ENCODE data around the gene TUBGCP3. TPM values are rescaled to one million over a fixed set of nuclear protein-coding genes. Genes with fewer than 3 reads are reported as not detected.
"Not testable (repeated sequence)": the region's sequence is repeated elsewhere in the genome, so short reads cannot be mapped to it uniquely, and the experiment has no call there.

TUBGCP3 gene
- total RNA-seq, 2 donors from 2014 or later = 27.3 to 67.2 TPM

DNA sequence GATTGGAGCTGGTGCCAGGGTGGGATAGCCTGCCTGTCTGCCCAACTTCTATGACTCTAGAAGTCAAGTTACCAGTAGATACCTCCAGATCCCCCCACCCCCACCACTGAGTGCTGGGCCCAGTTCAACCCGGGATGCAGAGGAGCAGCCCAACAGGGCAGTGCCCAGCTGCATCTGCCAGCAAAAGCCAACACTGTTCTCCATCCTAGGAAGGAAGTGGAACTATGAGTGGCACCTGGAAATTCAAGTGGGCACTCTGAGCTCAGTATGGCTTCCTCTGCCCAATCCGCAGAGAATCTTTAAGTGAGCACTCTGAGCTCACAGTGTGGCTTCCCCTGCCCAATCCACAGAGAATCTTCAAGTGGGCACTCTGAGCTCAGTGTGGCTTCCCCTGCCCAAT is 14.2 kb downstream of the TUBGCP3 start:
- Mint-ChIP-seq H3K9me3 (peaks cover 0 to 2% of the 10 kb centered on the region in 2 donors), H3K36me3 (peaks cover 3 to 22% of the 10 kb centered on the region in 2 donors), H3K27ac (peak overlapping the region in 1 of 2 donors; percentile 77)
- ATAC-seq (no peak), DNase-seq (ENCODE audit: low spot score in 2 of 2) (no peak)

GRCh38 chr13:112572366-112572765 is 15.6 kb downstream of the TUBGCP3 start:
- Mint-ChIP-seq H3K36me3 (peaks cover 0 to 18% of the 10 kb centered on the region in 2 donors), H3K27ac (peak overlapping the region in 1 of 2 donors; percentile 3), H3K9me3 (no peaks in the 10 kb centered on the region)
- DNase-seq (ENCODE audit: low spot score in 2 of 2) (no peak), ATAC-seq (no peak)

DNA sequence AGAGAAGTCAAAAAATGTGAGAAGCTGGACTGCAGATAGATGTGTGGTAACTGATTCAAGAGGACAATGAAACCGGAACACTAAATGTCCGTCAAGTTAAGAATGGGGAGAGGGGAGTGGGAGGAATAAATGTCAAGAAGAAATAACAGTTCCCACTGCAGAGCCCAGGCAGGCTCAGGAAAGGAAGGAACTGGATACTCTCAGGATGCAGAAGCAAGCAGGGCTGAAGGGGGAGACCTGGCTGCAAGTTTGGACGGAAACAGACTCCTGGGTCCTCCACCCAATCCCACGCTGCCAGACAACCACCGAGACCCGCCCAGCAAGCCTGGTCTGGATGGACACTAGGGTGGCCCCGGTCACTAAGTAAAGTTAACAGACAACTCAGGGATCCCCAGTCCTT is 18.1 kb downstream of the TUBGCP3 start:
- ATAC-seq = no peak
- no peak for DNase-seq (ENCODE audit: low spot score in 2 of 2)
- peaks cover 0 to 4% of the 10 kb centered on the region in 2 donors for H3K36me3 Mint-ChIP-seq
- H3K9me3 Mint-ChIP-seq = no peaks in the 10 kb centered on the region
- no peak overlapping the region for H3K27ac Mint-ChIP-seq

- Mint-ChIP-seq H3K9me3 (no peaks in the 10 kb centered on the region), H3K36me3 (peaks cover 0 to 12% of the 10 kb centered on the region in 2 donors), H3K27ac (no peak overlapping the region)
- ATAC-seq (no peak), DNase-seq (ENCODE audit: low spot score in 2 of 2) (no peak)
These were observed 20.6 kb downstream of the TUBGCP3 start for GRCh38 chr13:112567161-112567862.

DNA sequence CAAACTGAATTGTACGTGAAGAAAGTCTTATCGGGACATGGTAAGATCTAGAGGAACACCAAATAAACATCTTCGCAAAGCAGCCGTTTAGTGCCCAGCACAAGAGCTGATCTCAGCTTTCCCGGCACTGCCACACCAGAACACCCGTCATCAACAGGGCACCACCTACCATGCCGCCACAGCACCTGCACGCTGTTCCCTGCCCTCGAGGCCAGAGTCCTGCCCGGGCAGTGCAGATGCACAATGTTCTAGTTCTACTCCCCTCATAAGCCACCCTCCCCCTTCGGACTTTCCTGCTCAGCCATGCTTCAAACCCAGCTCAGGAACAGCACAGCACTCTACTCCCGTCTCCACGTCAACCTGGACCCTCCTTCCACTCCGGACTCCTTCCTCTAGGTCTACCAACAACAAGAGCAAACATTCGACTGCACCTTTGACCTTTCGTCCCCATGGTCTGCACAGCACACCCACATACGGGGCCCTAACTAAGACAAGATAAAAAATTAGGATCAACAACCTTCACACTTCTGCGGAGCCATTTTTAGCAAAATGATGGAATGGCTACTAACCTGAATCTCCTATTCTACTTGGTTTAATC is 25.1 kb downstream of the TUBGCP3 start:
- H3K36me3 Mint-ChIP-seq = peaks cover 0 to 8% of the 10 kb centered on the region in 2 donors
- DNase-seq (ENCODE audit: low spot score in 2 of 2) (no peak), ATAC-seq (no peak)
- no peaks in the 10 kb centered on the region for H3K9me3 Mint-ChIP-seq
- peak overlapping the region in 1 of 2 donors; percentile 23 for H3K27ac Mint-ChIP-seq

DNA sequence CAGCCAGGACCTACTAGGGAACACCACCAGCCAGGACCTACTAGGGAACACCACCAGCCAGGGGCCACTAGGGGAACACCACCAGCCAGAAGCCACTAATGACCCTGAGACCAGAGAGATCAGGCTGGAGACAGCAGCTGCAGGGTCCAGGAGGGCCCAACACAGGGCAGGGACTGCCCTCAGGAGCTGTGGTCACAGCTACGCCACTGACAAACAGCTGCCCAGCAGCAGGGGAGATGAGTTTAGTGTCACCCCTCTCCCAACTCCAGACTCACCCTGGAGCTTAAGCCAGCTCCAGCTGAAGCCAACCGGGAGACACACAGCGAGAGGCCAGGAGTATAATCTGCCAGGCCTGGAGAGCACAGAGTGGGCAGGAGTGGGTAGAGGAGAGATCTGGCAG is 25.7 kb downstream of the TUBGCP3 start:
- no peaks in the 10 kb centered on the region for H3K9me3 Mint-ChIP-seq
- DNase-seq (ENCODE audit: low spot score in 2 of 2) = no peak
- ATAC-seq = no peak
- peaks cover 0 to 8% of the 10 kb centered on the region in 2 donors for H3K36me3 Mint-ChIP-seq
- peak overlapping the region in 1 of 2 donors; percentile 4 for H3K27ac Mint-ChIP-seq

- peak overlapping the region; percentile 10 to 52 for H3K27ac Mint-ChIP-seq
These were observed 26.5 kb downstream of the TUBGCP3 start for GRCh38 chr13:112561478-112561877.

GRCh38 chr13:112558696-112559418 is 29.1 kb downstream of the TUBGCP3 start:
- ATAC-seq (no peak), DNase-seq (ENCODE audit: low spot score in 2 of 2) (no peak)
- peak overlapping the region in 1 of 2 donors; percentile 51 for H3K27ac Mint-ChIP-seq
- H3K9me3 Mint-ChIP-seq = no peaks in the 10 kb centered on the region
- peaks cover 1 to 13% of the 10 kb centered on the region in 2 donors for H3K36me3 Mint-ChIP-seq

More at GRCh38 chr13:112561478-112561877, 26.5 kb downstream of the TUBGCP3 start:
- H3K36me3 Mint-ChIP-seq = peaks cover 0 to 8% of the 10 kb centered on the region in 2 donors
- H3K9me3 Mint-ChIP-seq = no peaks in the 10 kb centered on the region
- DNase-seq (ENCODE audit: low spot score in 2 of 2) (no peak), ATAC-seq (no peak)

DNA sequence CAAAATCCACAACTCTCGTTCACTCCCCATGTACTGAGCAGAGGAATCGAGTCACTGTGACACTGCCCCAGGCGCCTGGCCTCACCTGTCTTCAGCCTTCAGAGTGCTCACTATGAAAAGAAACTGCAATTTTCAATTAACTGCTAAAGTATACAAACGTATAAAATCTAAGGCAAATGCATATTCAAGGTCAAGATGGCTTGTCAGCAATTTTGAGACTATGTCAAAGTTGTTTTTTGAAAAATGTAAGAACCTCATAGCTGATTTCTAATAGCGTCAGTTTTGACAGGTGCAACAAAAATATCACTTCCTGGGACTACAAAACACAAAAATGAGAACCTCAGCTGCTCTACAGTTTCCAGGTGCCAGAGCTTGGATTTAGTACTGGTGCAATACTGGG is 31.4 kb downstream of the TUBGCP3 start:
- Mint-ChIP-seq H3K27ac (no peak overlapping the region), H3K9me3 (no peaks in the 10 kb centered on the region), H3K36me3 (peaks cover 10 to 17% of the 10 kb centered on the region in 2 donors)
- ATAC-seq (no peak), DNase-seq (ENCODE audit: low spot score in 2 of 2) (no peak)

DNA sequence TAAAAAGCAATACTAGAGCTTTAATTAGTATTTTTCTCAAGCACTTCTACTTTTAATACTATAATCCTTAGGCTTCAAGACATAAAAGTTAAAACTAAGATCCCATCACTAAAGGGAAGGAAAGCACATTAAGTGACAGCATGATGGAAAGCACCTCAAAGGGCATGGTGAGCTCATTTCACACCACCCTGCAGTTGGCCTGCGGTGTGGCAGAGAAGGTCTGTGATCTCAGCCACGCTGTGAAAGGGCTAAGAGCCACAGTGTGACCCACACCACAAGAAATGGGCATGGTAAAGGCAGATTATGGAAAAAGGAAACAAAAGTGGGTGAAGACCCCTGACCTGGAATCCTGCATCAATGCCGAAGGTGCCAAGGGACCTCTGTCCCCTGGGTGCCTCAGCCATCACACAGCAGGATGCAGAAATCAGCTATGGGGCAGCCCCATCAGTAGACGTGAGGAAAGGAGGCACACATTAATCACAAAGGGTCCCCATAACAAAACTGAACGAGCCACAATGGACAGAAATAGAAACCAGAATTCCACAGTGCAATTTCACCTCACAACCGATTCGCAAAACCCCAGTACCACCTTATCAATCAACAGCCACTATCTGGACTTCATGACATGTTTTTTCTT is 33.6 kb downstream of the TUBGCP3 start:
- H3K36me3 Mint-ChIP-seq = peaks cover 22 to 29% of the 10 kb centered on the region in 2 donors
- ATAC-seq (no peak), DNase-seq (ENCODE audit: low spot score in 2 of 2) (no peak)
- H3K27ac Mint-ChIP-seq = no peak overlapping the region
- no peaks in the 10 kb centered on the region for H3K9me3 Mint-ChIP-seq

DNA sequence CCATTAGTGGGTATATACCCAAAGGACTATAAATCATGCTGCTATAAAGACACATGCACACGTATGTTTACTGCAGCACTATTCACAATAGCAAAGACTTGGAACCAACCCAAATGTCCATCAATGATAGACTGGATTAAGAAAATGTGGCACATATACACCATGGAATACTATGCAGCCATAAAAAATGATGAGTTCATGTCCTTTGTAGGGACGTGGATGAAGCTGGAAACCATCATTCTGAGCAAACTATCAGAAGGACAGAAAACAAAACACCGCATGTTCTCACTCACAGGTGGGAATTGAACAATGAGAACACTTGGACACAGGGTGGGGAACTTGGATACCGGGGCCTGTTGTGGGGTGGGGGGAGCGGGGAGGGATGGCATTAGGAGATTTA is 39.0 kb downstream of the TUBGCP3 start:
- H3K9me3 Mint-ChIP-seq; H3K27ac Mint-ChIP-seq; DNase-seq (ENCODE audit: low spot score in 2 of 2); ATAC-seq: not testable (repeated sequence)
- H3K36me3 Mint-ChIP-seq = peaks cover 36 to 42% of the 10 kb centered on the region in 2 donors

DNA sequence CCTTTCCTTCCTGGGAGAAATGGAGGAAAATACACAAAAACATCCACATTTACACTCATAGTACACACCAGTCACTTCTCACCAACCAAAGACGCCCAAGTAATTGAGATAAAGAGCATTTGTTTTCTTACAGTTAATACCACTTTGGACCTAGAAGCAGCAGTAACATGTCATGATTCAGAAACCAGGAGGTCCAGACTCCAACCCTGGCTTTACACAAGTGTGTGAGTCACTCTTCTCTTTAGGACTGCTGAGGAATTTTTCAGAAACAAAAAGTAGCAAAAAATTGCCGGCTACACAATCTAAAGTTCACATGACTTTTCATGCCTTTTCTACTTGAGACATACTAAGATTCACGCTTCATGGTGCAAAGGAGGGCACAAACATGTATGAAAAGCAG is 42.1 kb downstream of the TUBGCP3 start:
- peaks cover 20 to 31% of the 10 kb centered on the region in 2 donors for H3K36me3 Mint-ChIP-seq
- no peaks in the 10 kb centered on the region for H3K9me3 Mint-ChIP-seq
- H3K27ac Mint-ChIP-seq = peak overlapping the region in 1 of 2 donors; percentile 2
- DNase-seq (ENCODE audit: low spot score in 2 of 2) (no peak), ATAC-seq (no peak)

DNA sequence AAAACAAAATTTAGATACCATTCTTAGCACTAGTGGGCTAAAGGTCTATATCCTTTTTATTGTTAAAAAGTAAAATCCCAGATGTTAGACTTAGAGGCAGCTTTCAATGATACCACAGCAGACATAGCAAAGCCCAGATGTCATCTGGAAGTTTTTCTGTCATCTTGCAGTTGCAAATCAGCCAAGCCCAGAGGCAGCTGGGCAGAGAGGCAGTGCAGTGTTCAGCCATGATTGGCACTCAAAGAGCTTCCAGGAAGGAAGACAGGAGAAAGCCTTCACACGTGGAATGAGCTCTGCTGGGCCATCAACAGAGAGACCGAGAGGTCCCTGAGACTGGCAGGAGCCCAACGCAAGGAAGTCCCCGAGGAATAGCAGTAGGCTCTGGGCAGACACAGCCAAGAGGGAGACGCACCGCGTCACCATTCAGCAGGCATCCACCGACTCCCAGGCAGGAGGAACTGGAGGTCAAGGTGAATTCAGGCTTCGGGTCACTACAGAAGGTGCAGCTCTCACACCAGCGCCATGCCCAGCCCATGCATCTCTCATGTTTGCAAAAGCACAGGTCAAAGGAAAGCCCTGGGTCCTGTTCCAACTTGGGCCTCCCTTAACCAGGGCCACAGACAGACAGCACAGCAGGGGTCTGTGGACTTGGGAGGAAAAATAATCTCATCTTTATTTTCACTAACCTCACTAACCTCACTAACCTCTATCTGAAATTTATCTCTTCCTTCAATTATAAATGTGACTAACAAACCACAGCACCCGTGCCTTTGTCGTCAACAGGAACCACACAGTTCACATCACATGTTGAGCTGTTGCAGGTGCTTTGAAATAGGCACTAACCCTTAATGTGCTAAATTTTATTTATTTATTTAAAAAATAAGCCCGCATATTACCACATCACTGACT is 54.9 kb downstream of the TUBGCP3 start:
- Mint-ChIP-seq H3K9me3 (peaks cover 0 to 4% of the 10 kb centered on the region in 2 donors), H3K27ac (peak overlapping the region in 1 of 2 donors; percentile 22), H3K36me3 (peaks cover 5 to 10% of the 10 kb centered on the region in 2 donors)
- peak; percentile 34 to 41 for ATAC-seq
- no peak for DNase-seq (ENCODE audit: low spot score in 2 of 2)

DNA sequence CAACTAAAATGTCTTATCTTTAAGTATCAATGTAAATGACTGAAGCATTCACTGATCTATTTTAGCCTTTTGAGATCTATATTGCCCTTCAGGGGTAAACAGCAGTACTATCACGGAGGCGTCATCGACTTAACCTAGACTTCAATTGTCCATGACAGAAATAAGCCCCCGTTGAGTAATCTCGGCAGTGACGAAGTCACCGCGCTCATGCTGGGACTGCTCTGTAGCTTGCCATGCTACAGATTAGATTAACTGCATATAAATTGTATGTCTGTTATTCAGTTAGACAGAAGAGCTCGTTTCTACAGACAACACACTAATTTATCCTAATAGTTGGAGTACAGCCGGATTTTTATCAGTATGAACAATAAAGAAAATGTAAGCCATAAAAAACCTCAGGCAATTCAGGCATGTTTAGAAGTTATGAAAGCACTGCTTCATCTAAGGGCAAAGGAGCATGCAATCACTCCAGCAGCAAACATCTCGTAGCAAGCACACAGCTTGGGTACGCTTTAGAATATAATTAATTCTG is 56.6 kb downstream of the TUBGCP3 start:
- ATAC-seq = no peak
- Mint-ChIP-seq H3K9me3 (no peaks in the 10 kb centered on the region), H3K36me3 (no peaks in the 10 kb centered on the region), H3K27ac (no peak overlapping the region)
- DNase-seq (ENCODE audit: low spot score in 2 of 2) = no peak

DNA sequence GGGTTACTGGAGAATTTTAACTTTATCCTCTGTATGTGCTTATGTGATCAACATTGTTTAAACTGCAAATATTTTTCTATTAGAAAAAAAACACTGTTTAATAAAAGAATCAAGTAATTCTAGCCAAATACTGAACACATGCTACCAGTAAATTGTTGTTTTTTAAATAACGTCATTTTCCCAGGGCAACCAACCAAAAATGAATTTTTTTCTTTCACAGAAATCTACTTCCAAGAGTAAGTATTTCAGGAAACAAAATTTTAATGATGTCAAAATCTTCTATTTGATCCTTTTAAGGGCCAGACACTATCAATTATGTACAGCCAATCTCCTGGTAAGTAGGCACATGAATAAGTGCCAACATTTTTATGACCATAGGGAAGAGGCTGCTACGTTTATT is 57.1 kb downstream of the TUBGCP3 start:
- Mint-ChIP-seq H3K9me3 (no peaks in the 10 kb centered on the region), H3K36me3 (no peaks in the 10 kb centered on the region), H3K27ac (no peak overlapping the region)
- ATAC-seq (no peak), DNase-seq (ENCODE audit: low spot score in 2 of 2) (no peak)

GRCh38 chr13:112529216-112529615 is 58.7 kb downstream of the TUBGCP3 start:
- H3K27ac Mint-ChIP-seq = no peak overlapping the region
- ATAC-seq (no peak), DNase-seq (ENCODE audit: low spot score in 2 of 2) (no peak)
- H3K36me3 Mint-ChIP-seq = no peaks in the 10 kb centered on the region
- no peaks in the 10 kb centered on the region for H3K9me3 Mint-ChIP-seq
